ENCODE measurements around the gene CCDC180.

- TF ChIP-seq POLR2A (IDR thresholded peaks at IDR 0.05; ENCODE audit: low read length) (no peak), GATA1 (IDR thresholded peaks at IDR 0.05; ENCODE audit: low read depth, low read length) (no peak)
Measured at GRCh38 chr9:97272072-97272471, 35.4 kb upstream of the CCDC180 start.

Data from erythroblast (primary cell).